Stimulated activated CD4-positive, alpha-beta T cell treated with anti-CD3 and anti-CD28 coated beads, Interleukin-1b, Interleukin-23, amount 100 ng/mL, for 24 hours (primary cell): Measurements from ENCODE around the gene HEATR5A.
"Not testable (repeated sequence)": the region's sequence is repeated elsewhere in the genome, so short reads cannot be mapped to it uniquely, and the experiment has no call there.

Experiments used
- DNase-seq, 4 experiments: peaks; one replicate each; pipeline ENCODE4 v3.0.0-alpha.2; 2020; ENCODE audit warnings: low read depth in 4 of 4, low spot score in 1 of 4

HEATR5A gene

GRCh38 chr14:31261859-31262731 is 158.3 kb downstream of the HEATR5A start:
- no peak for DNase-seq

GRCh38 chr14:31261523-31261858 is 158.9 kb downstream of the HEATR5A start:
- DNase-seq: no peak

GRCh38 chr14:31259040-31259435 is 161.3 kb downstream of the HEATR5A start:
- not testable (repeated sequence) for DNase-seq

GRCh38 chr14:31258427-31259039 is 161.8 kb downstream of the HEATR5A start:
- no peak for DNase-seq

GRCh38 chr14:31257554-31258426 is 162.6 kb downstream of the HEATR5A start:
- DNase-seq: not testable (repeated sequence)

- DNase-seq: no peak
Observed at GRCh38 chr14:31257244-31257553, 163.2 kb downstream of the HEATR5A start.

- no peak for DNase-seq
Observed at GRCh38 chr14:31256534-31257243, 163.7 kb downstream of the HEATR5A start.

GRCh38 chr14:31255918-31256317 is 164.4 kb downstream of the HEATR5A start:
- not testable (repeated sequence) for DNase-seq

- no peak for DNase-seq
Observed at GRCh38 chr14:31255286-31255685, 165.1 kb downstream of the HEATR5A start.

- DNase-seq: no peak
Observed at GRCh38 chr14:31253746-31254471, 166.4 kb downstream of the HEATR5A start.

GRCh38 chr14:31252865-31253264 is 167.5 kb downstream of the HEATR5A start:
- no peak for DNase-seq

- DNase-seq: no peak
Observed at GRCh38 chr14:31251028-31251958, 169.1 kb downstream of the HEATR5A start.

- no peak for DNase-seq
Observed at GRCh38 chr14:31244626-31245025, 175.7 kb downstream of the HEATR5A start.

GRCh38 chr14:31243860-31244259 is 176.5 kb downstream of the HEATR5A start:
- DNase-seq: peak in 2 of 4 experiments; percentile 0 to 13

- DNase-seq: not testable (repeated sequence)
Observed at GRCh38 chr14:31242161-31242940, 178.0 kb downstream of the HEATR5A start.
